Activated T-cell treated with anti-CD3 and anti-CD28 coated beads for 48 hours (primary cell): ENCODE measurements around the gene NES.

Experiments used
- DNase-seq: peaks from one replicate; pipeline ENCODE4 v3.0.0-alpha.2; 2020; ENCODE audit warnings: low read depth

Gene NES

DNA sequence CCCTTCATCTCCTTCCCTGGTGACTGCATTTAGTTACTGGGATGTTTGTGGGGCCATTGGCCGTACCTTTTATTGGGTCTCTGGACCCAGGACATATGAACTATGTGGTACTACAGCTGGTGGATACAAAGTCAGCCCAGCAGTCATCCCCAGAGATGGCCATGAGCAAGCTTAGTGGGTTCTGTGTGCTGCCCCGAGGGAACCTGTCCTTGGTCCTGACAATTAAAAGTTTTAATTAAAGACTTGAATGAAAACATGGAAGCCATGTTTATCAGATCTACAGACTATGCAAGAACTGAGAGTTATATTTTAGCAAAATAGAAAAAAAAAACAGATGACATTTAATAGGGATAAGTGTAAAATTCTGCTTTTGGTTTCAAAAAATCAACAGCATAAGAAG is 2.8 kb upstream of the NES start:
- DNase-seq: no peak

GRCh38 chr1:156677616-156678596 is 699 bp upstream of the NES start:
- DNase-seq: no peak

GRCh38 chr1:156676114-156676819 is 940 bp downstream of the NES start:
- no peak for DNase-seq

- DNase-seq: no peak
These were observed 1.7 kb downstream of the NES start for GRCh38 chr1:156675210-156676113.

DNA sequence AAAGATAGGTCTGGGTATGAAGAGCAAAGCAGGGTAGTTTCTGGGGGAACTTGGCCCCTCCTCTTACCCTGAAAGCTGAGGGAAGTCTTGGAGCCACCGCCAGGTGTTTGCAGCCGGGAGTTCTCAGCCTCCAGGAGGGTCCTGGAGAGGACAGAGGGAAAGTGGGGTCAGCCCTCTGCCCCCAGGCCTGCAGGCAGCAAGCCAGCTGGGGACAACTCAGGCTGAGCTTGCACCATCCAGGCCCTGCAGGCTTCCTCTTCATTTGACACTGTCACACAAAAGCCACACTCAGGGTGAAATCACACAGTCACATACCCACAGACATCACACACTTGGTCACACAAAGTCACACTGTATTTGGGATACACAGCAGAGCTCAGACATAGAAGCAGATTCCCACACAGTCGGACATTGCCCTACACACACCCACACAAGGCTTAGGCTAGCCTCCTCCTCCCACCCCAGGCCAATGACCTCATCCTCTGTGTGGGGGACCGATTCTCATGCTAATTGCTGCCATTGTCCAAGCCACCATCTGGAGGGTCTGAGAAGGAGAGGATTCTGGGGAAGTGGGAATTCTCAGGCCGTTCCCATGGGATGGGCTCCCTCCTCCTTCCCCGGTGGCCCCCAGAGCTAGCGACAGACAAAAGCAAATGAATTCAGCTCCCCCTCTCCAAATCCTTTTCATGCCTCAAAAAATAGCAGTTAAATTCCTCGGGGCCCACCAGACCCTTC is 3.7 kb downstream of the NES start:
- no peak for DNase-seq

GRCh38 chr1:156671804-156672203 is 5.4 kb downstream of the NES start:
- DNase-seq: no peak

DNA sequence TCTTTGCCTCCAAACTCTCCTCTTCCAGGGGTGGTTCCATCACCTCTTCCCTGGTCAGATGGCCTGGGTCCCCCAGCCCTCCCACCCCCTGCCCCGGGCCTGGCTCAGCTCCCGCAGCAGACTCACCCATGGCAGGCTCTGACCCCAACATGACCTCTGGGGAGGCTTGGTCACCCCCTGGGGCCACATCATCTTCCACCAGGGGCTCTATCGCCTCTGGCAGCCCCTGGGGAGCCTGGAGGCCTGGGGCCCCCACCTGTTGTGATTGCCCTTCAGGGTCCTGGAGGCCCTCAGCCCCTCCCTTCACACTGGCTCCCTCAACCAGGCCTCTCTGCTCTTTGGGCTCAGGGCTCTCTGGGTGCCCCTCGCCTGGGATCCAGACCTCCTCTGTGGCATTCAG is 6.4 kb downstream of the NES start:
- no peak for DNase-seq

DNA sequence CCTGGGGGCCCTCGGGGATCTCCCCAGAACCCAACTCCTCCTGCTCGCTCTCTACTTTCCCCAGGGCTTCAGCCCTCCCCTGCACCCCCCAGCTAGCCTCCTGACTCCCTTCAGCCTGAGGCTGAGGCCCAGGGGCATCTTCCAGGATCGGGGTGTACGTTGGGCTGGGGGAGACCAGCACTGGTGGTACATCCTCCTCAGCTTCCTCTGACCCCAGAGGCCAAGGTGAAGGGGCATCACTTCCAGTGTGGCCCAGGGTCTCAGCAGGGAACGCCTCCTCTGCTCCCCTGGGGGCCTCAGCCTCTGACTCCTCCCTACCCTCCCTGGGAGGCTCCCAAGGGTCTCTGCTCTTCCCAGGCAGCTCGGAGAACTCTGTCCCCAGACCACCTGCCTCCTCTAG is 6.8 kb downstream of the NES start:
- DNase-seq: no peak

DNA sequence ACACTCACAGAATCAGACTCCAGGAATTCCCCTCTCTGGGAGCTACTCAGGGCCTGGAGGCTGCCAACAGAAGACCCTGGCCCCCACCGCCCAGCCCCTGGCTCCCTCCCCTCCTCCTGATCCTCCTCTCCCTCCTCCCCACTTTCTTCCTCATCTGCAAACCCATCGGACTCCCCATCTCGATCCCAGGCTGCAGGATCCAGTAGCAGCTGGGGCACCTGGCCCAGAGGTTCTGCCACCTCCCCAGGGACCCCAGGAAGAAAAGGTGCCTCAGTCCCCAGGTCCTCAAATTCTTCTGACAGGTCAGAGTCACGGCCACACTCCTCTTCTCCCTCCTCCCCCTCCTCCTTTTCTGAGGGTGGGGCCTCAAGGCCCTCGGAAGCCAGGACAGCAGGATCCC is 7.4 kb downstream of the NES start:
- no peak for DNase-seq

DNA sequence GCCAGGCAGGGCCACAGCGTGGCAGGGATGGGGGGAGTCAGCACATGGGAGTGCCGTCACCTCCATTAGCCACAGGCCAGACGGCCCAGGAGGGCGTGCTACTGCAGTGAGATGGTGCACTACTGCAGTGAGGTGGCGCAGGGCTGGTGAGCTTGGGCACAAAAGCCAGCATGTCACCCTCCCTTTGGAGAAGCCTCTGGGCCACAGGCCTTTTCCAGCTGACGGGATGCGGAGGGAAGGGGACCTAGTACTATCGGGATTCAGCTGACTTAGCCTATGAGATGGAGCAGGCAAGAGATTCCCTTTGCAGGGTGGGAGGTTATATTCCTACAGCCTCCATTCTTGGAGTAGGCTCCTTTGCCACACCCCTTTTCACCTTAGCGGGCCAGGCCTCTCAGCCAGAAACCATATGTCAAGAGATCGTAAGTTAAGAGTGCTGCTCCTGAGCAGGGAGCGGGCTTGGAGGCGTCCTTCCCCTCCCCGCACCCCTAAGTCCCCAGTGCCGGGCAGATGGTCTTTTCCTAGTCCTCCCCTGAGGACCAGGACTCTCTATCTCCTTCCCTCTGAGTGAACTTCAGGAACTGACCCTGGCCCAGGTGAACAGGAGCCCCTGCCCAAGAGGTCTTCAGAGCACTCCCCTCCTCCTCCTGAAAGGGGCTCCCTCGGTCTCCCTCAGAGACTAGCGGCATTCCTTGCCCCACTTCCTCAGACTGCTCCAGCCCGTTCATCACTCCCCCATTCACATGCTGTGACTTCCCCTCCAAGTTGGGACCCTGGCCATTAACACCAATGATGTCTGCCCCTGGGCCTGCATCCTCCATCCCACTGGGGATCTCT is 8.2 kb downstream of the NES start:
- no peak for DNase-seq

DNA sequence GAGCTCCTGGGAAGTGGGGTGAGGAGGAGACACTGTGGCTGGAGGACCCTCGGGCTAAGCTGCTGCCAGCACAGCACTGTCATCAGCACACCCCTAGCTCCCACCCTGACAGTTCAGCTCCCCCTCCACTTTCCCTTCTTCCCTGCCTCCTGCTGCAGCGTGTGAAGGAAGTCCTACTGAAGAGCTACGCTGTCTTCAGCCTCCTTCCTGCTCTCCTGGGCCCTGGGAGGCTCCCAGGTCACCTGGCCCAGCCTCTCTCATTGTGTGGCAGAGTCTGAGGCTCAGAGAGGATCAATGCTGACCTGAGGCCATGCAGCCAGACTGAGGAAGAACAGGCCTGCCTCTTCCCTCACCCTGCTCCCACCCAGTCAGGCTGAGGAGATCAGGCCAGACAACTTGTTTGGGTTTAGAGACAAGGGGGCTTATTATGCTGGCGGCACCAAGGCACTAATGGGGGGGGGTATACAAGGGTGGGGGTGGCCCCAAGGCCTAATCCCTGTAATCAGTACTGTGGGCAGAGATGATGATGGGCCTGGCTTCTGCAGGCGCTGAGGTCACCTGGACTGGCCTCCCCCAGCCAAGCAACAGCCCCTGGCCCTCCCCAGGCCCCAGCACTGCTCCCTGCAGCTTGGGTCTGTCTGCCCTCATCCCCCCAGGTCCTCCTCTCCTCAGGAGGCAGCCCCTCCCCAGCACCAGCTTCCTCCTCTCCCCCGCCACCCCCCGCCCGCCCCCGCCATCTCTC is 9.1 kb downstream of the NES start:
- no peak for DNase-seq

DNA sequence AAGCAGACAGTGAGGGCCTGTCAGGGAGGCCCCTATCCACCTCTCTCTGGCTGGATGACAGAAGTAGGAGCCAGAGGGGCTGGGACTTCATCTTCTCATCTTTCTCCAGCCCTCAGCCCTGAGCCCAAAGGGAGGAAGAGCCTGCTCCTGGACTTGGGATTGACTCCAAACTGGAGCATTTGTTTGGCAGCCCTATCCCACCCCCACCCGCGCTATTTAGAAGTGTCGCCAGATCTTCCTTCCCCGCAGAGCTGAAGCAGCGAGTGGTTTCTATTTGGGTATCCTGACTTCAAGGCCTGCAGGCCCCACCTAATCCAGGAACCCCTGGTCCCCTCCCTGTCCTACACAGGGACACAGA is 9.6 kb downstream of the NES start:
- no peak for DNase-seq

GRCh38 chr1:156666862-156667609 is 10.2 kb downstream of the NES start:
- DNase-seq: no peak

DNA sequence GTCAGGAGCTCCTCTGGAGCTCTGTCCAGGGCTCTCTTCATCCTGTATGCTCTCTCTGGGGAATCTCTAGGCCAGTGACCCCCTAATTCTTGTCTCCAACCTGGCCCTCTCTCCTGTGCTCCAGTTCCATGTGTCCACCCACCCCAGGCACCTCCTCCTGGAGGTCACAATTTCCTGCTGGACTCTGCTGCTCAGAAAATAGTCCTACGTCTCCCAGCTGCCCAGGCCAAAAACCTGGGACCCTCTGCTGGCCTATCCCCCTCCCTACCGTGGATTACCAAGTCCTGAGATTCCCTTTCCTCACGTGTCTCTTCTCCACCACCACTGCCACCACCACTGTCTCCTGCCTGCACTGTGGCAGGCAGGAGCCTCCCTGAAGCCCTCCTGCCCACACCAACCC is 11.7 kb downstream of the NES start:
- DNase-seq: no peak

DNA sequence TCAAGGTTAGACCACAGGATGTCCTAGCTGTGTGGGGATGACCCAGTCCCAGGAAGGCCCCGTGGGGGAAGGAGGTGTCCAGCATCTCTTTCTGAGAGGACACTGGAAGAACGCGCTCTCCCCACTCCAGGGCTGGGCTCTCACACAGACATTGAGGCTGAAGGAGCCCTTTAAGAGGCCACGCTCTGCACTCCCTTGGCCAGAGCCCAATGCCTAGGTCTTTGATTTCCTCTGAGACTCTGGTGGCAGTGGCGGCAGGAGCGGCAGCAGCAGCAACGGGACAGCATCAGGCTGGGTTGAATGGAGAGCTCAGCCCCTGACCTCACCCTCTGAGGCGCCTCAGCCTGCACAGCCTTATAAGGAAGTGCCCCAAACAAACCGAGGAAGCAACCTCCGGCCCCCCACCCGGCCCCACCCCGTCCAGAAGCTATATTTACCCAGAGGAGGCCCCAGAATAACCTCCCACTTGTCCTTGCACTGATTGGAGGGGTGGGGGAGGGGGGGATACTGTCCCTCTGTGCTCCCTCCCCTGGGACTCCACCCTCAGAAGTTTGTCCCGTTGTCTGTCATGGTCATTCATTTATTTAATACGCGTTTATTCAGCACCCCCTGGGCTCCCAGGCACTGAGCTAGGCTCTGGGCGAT is 12.3 kb downstream of the NES start:
- DNase-seq: no peak

DNA sequence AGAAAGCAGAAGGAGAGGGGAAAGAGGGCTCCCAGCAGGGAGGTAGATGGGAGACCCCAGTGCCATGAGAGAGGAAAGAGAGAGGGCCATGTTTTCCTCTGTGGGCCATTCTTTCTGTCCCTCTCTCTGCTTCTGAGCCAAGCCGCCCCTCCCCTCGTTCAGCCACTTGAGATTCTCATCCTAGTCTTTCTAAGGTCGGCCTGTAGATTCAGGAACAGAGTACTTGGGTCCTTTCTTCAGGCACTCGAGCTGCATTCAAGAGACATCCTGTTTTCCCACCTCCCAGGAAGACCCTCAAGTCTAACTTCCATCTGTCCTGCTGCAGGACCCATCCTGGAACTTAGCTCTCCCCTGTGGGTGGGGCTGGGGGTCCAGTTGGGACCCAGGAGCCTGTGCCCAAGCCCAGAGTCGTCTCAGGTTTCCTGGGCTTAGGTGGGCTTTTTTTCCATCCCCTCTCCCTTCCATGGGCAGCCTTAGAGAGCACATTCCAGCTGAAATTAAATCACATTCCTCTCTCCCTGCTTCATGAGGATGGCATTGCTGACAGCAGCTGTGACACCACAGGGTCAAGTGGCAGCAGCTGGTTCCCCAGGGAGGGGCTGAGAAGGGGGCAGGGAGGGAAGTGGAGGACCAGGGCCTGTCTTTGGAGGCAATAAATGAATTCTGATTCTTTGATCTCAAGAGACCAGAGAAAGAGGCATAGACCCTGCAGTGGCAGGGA is 13.0 kb downstream of the NES start:
- DNase-seq: no peak

- no peak for DNase-seq
These were observed 14.0 kb downstream of the NES start for GRCh38 chr1:156663178-156663577.

GRCh38 chr1:156662800-156663055 is 14.5 kb downstream of the NES start:
- DNase-seq: no peak
